Measurements from ENCODE around the gene SNRNP27. TPM values are rescaled to one million over a fixed set of nuclear protein-coding genes. Genes with fewer than 3 reads are reported as not detected.

The SNRNP27 gene
- total RNA-seq, 1 donor from 2014 or later: 45.6 TPM

GRCh38 chr2:69916106-69916505 is 22.4 kb downstream of the SNRNP27 start:
- Mint-ChIP-seq H3K27me3 (ENCODE audit: low read depth) (no peaks in the 10 kb centered on the region), H3K4me3 (peak overlapping the region; percentile 67), H3K9me3 (no peaks in the 10 kb centered on the region), H3K27ac (no peak overlapping the region), H3K4me1 (peaks cover 9% of the 10 kb centered on the region), H3K36me3 (peaks cover 4% of the 10 kb centered on the region)
- no peak for DNase-seq (ENCODE audit: low spot score in 2 of 2, unreplicated experiment in 2 of 2)
- TF ChIP-seq CTCF (IDR thresholded peaks at IDR 0.05; ENCODE audit: unreplicated experiment): no peak

GRCh38 chr2:69917852-69918251 is 24.1 kb downstream of the SNRNP27 start:
- no peak overlapping the region for H3K27ac Mint-ChIP-seq
- no peak for DNase-seq (ENCODE audit: low spot score in 2 of 2, unreplicated experiment in 2 of 2)
- no peaks in the 10 kb centered on the region for H3K9me3 Mint-ChIP-seq
- no peak overlapping the region for H3K4me3 Mint-ChIP-seq
- H3K36me3 Mint-ChIP-seq: peaks cover 9% of the 10 kb centered on the region
- no peak for TF ChIP-seq CTCF (IDR thresholded peaks at IDR 0.05; ENCODE audit: unreplicated experiment)
- peaks cover 9% of the 10 kb centered on the region for H3K4me1 Mint-ChIP-seq
- H3K27me3 Mint-ChIP-seq (ENCODE audit: low read depth): no peaks in the 10 kb centered on the region

- DNase-seq (ENCODE audit: low spot score in 2 of 2, unreplicated experiment in 2 of 2): no peak
- H3K4me3 Mint-ChIP-seq: no peak overlapping the region
- H3K9me3 Mint-ChIP-seq: no peaks in the 10 kb centered on the region
- no peak for TF ChIP-seq CTCF (IDR thresholded peaks at IDR 0.05; ENCODE audit: unreplicated experiment)
- H3K4me1 Mint-ChIP-seq: peaks cover 9% of the 10 kb centered on the region
- H3K36me3 Mint-ChIP-seq: peaks cover 8% of the 10 kb centered on the region
- H3K27ac Mint-ChIP-seq: no peak overlapping the region
- H3K27me3 Mint-ChIP-seq (ENCODE audit: low read depth): no peaks in the 10 kb centered on the region
Measured at GRCh38 chr2:69918401-69918800, 24.6 kb downstream of the SNRNP27 start.

- no peaks in the 10 kb centered on the region for H3K27me3 Mint-ChIP-seq (ENCODE audit: low read depth)
- H3K4me1 Mint-ChIP-seq: no peaks in the 10 kb centered on the region
- H3K36me3 Mint-ChIP-seq: peaks cover 12% of the 10 kb centered on the region
- no peak overlapping the region for H3K27ac Mint-ChIP-seq
- no peak overlapping the region for H3K4me3 Mint-ChIP-seq
- no peak for TF ChIP-seq CTCF (IDR thresholded peaks at IDR 0.05; ENCODE audit: unreplicated experiment)
- no peak for DNase-seq (ENCODE audit: low spot score in 2 of 2, unreplicated experiment in 2 of 2)
- H3K9me3 Mint-ChIP-seq: no peaks in the 10 kb centered on the region
Measured at GRCh38 chr2:69923116-69923515, 29.4 kb downstream of the SNRNP27 start.

GRCh38 chr2:69926849-69927515 is 33.2 kb downstream of the SNRNP27 start:
- H3K36me3 Mint-ChIP-seq: peaks cover 7% of the 10 kb centered on the region
- H3K27ac Mint-ChIP-seq: no peak overlapping the region
- no peak for DNase-seq (ENCODE audit: low spot score in 2 of 2, unreplicated experiment in 2 of 2)
- H3K9me3 Mint-ChIP-seq: no peaks in the 10 kb centered on the region
- no peak for TF ChIP-seq CTCF (IDR thresholded peaks at IDR 0.05; ENCODE audit: unreplicated experiment)
- no peak overlapping the region for H3K4me3 Mint-ChIP-seq
- no peaks in the 10 kb centered on the region for H3K27me3 Mint-ChIP-seq (ENCODE audit: low read depth)
- H3K4me1 Mint-ChIP-seq: no peaks in the 10 kb centered on the region
